GM10248 (cell line): ENCODE results near the gene FZR1.
A peak's percentile ranks its signal among the peaks of the same experiment; 100 is the strongest.

ENCODE experiments used
- CTCF ChIA-PET: fragments of 300-600 bp; sonication (Branson Sonifier 250); formaldehyde crosslinking; extraction: SDS; loops from one replicate; lab custom pipeline; 2021; ENCODE audit warnings: antibody characterized with exemption; lab: Yijun Ruan, JAX
- POLR2A ChIA-PET: fragments of 350-650 bp; sonication (Branson Sonifier 250); formaldehyde crosslinking; extraction: SDS; loops from one replicate; lab custom pipeline; 2020; ENCODE audit warnings: antibody characterized with exemption; lab: Yijun Ruan, JAX
- DNase-seq: peaks from one replicate; pipeline ENCODE4 v3.0.0; 2012; ENCODE audit errors: extremely low spot score
- CTCF ChIP-seq: IDR thresholded peaks from 2 replicates; pipeline ENCODE4 v1.5.1; 2012; ENCODE audit warnings: mild to moderate bottlenecking, low read depth; ENCODE audit errors: extremely low read depth, missing control alignments, control extremely low read depth

Gene FZR1

GRCh38 chr19:3499738-3500428, 6.2 kb upstream of the FZR1 start:
- POLR2A ChIA-PET = no interaction called here
- no peak for TF ChIP-seq CTCF
- no peak for DNase-seq
- CTCF ChIA-PET = interaction anchor here (1.3 to 1.4 kb wide), 3 partner anchors 53 to 195 kb away, joined by 3 read pairs; no protein-coding TSS in a partner anchor

- no peak for TF ChIP-seq CTCF
- ChIA-PET POLR2A (interaction anchor here (0.7 kb wide), 1 partner anchor 497 kb away, joined by 3 read pairs; no protein-coding TSS in a partner anchor), CTCF (interaction anchor here (1.0 to 1.9 kb wide), 5 partner anchors 15 to 54 kb away, joined by 3 to 5 read pairs (median 4); partner anchors contain the start of gene SMIM44)
Measured at GRCh38 chr19:3500429-3501101, 5.5 kb upstream of the FZR1 start, which contains the start of gene DOHH. TSS of gene DOHH (minus strand) at chr19:3500674. CDS start at chr19:3496814, 3,860 bp downstream.

GRCh38 chr19:3501780-3502179, 4.3 kb upstream of the FZR1 start:
- ChIA-PET CTCF (interaction anchor here (1.0 to 1.9 kb wide), 3 partner anchors 17 to 19 kb away, joined by 3 to 4 read pairs (median 4); partner anchors contain the start of gene SMIM44), POLR2A (interaction anchor here (0.6 kb wide), 1 partner anchor 47 kb away, joined by 6 read pairs; no protein-coding TSS in a partner anchor)
- no peak for DNase-seq
- TF ChIP-seq CTCF = no peak

More at GRCh38 chr19:3500429-3501101, 5.5 kb upstream of the FZR1 start, which contains the start of gene DOHH:
- DNase-seq = peak; percentile 96

- ChIA-PET POLR2A (interaction anchor here (0.7 kb wide), 1 partner anchor 825 kb away, joined by 4 read pairs; no protein-coding TSS in a partner anchor), CTCF (interaction anchor here (1.0 kb wide), 2 partner anchors 30 to 42 kb away, joined by 3 read pairs; no protein-coding TSS in a partner anchor)
- no peak for TF ChIP-seq CTCF
- no peak for DNase-seq
Measured at GRCh38 chr19:3503036-3503572, 3.0 kb upstream of the FZR1 start.

- POLR2A ChIA-PET = no interaction called here
- no peak for DNase-seq
- TF ChIP-seq CTCF = no peak
- CTCF ChIA-PET = interaction anchor here (1.9 kb wide), 1 partner anchor 20 kb away, joined by 5 read pairs; no protein-coding TSS in a partner anchor
Measured at GRCh38 chr19:3504735-3505134, 1.4 kb upstream of the FZR1 start.
